Astrocyte of the hippocampus (primary cell): ENCODE measurements around the gene DCAF4L1.

Source experiments
- DNase-seq: peaks from one replicate; pipeline ENCODE4 v3.0.0; 2011; ENCODE audit warnings: low read depth, low spot score

Gene DCAF4L1

DNA sequence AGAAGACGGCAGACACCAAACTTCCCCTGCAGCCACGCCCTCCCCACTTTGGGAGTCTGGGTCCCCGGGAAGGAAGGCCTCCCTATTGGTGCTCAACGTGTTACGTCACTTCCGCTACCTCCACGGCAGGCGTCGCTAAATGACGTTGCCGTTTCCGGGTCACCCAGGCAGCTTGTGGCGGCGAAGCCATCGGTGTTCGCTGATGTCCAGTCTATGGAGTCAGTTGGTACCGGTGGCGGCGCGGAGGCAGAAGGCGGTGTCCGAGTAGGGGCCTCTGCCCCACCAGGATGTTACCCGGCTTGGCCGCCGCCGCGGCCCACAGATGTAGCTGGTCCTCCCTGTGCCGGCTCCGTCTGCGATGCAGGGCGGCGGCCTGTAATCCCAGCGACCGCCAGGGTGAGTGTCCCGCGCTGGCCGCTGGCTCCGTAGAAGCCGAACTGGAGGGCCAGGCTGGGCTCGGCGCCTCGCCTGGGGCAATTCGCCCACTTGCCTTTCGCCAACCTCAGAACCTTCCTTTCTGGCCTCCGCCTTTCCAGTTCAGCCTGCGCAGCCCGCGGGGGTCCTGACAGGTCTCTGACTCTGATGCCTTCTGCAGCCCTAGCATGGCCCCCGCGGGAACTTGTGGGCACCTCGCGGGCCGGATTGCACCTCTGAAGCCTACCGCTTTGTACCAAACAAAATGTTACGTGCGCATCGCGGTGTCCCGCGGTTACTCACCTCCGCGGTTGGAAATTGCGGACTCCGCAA lies 9.0 kb downstream of the DCAF4L1 start, which contains the start of gene SLC30A9:
TSS of gene SLC30A9 (plus strand) at position 166 of the 747 bp plus-strand sequence. CDS start at position 288, 122 bp downstream.
- DNase-seq = peak; percentile 97

DNA sequence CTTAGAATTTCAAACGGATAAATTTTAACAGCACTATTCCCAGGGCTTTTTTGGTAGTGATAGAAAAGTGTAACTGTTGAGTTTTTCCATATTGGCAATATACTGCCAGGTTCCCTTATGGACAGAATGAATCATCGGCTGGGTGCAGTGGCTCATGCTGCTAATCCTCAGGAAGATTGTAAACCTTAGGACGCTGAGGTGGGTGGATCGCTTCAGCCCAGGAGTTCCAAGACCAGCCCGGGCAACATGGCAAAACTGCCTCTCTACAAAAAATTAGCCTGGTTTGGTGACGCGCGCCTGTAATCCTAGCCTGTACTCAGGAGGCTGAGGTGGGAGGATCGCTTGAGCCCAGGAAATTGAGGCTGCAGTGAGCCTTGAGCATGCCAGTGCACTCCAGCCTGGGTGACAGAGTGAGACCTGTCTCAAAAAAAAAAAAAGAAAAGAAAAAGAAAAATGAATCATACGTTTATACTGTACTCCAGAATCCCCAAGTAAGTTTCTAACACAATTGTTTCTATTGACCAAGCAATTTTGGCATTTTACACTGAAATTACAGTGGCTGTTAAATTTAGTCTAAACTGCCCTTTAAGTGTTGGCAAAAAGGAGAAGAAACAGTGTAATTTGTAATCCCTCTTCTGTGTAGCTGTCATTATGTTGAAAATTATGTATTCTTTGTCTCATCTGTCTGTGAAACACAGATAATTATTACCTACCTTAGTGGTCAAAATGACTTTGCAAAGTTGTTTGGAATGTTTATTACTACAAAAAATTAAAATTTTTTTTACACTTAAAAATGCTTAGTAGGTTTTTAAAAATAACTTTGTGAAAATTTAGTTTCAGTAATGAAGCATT lies 10.6 kb downstream of the DCAF4L1 start:
- peak; percentile 19 for DNase-seq

DNA sequence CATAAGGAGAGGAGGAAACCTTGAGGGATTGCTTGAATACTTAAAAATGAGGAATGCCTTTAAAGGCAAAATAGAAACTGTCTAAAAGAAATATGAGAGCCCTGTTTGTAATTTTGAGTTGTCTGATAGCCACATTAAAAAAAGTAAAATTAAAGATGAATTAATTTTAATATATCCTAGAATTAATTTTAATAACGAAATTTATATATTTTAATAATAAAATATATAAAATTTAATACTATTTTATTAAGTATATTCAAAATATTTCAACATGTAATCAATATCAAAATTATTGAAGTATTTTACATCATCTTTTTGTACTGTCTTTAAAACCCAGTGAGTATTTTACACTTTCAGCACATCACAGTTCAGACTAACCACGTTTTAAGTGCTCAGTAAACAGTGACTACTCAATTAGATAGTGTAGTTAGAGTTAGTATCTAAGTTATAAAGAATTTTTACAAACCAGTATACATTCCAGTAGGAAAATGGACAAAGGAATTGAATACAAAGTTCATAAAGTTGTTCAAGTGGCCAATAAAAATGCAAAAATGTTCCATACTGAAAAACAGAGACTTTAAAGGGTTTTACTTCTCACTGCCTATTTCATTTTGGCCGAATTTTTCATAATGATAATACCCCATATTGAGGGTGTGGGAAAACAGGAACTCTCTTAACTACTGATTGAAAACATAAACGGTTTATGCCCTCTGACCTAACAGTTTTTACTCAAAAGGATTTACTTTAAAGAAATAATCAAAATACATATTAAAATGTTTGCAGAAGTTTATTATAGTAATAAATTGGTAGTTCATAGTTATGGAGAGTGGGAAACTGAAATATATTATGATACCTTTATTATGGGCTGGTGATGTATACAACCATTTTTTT lies 11.7 kb downstream of the DCAF4L1 start:
- no peak for DNase-seq

DNA sequence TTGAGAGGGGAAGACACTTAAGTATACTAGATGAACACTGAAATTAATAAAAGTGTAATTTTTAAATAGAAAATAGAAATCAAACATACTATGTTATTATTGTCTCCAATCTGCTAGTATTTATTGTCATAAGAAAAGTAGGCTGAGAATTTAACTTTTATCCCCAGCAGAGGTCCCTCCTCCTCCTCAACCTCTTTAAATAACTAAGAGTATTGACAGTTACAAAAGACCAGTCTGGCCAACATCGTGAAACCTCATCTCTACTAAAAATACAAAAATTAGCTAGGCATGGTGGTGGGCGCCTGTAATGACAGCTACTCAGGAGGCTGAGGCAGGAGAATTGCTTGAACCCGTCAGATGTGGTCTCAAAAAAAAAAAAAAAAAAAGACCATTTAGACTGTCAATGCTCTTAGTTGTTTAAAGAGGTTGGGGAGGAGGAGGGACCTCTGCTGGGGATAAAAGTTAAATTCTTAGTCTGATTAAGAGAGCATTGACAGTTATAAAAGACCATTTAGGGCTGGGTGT lies 13.0 kb downstream of the DCAF4L1 start:
- no peak for DNase-seq

DNA sequence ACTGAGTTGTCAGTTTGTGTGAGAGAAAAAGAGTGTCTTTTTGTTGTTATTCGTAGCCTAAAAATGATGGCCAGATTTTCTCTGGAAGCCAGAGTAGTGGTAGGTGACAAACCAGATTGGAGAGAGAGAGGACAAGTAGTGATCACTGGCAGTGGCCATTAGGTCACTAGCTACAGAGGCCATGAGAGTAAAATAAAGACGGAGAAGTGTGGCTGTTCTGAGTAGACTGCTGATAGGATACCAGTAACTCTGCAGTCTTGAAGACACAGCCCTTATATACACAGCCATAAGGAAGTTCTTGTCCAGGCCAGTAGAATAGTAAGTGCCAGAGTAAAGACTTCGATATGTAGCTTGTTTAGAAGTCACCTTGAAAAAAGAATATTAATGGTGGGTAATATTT lies 16.5 kb downstream of the DCAF4L1 start:
- no peak for DNase-seq

DNA sequence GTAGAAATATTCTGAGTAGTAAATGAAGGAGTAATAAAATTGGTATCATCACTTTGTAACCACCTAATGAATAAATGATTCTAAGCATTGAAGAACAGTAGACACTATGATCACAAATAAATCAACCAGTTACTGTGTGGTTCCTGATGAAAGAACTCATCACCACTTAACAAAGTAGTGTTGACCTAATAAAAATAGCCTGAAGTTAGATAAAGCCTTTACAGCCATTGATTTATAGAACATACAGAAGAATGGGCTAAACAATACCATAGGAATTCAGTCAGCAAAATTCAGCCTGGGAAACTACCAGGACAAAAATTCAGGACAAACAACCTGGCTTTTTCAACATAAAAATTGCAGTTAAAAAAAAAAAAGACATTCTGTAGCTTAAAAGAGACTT lies 17.8 kb downstream of the DCAF4L1 start:
- DNase-seq = no peak

DNA sequence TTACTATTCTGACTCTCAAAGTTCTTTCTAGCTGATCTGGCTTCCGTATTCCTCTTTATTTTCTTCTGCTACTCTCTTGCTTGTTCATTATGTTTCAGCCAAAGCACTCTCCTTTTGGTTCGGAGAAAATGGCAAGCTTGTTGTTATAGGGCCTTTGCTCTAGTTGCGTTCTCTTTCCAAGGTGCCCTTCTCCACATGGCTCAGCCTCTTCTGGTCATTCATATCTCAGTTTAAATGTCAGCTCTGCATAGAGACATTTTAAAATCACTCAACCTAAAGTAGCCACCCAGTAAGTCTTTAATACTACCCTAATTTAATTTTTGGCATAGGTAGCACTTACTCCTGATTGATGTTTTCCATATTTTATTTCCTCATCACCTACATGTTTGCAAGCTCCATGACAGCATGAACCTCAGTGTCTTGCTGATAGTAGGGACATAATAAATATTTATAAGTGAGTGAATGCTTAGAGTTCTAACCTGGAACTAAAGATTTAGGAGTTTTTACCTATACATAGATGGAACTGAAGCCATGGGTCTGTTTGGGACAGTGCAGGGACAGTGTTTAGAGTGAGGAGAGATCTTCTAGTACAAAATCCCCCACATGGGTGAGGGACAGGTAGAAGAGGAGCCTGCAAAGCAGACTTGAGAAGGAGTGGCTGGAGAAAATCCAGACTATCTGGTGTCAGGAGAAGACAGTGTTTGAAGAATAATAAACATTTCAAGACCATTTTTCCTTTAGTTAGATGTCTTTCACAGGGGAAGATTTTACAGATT lies 26.6 kb downstream of the DCAF4L1 start:
- DNase-seq = no peak

DNA sequence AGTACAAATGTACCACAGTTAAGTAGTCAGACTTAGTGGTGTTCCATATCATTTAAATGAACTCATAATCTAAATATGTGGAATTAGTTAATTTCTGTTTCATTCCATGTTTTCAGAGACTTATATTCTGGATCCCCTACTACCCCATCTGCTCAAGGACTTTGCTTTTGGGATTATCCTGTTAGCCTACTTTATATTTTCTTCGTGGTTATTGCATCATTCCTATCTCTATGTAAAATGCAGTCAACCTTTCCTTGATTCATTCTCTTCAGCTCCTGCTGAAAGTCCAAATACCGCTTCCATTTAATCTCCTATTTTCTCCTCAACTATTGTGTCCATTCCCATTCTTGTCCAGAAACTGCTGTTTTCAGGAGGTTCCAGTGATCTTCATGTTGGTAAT lies 33.9 kb downstream of the DCAF4L1 start:
- no peak for DNase-seq

DNA sequence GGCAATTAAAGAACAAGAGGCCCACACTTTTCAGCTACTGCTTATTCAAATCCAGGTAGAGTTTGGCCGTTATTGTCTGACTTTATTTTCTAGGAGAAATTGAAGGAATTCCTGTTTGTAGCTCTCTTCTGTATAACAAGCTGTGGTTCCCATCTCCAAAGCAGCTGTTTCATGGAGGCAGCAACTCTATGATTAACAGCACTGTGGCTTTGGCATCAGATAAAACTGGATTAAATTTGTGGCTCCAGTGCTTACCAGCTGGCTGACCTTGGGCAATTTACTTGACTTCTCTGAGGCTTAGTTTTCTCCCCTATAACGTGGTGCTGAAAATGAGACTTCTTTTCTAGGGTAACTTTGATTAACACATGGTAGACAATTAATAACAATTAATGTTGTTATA lies 36.9 kb downstream of the DCAF4L1 start:
- peak; percentile 23 for DNase-seq
